H1 (cell line): ENCODE data around the gene QPCT. TPM values are rescaled to one million over a fixed set of nuclear protein-coding genes. Genes with fewer than 3 reads are reported as not detected.

ENCODE experiments used
- CTCF ChIA-PET: fragments of 300-600 bp; sonication (Branson Sonifier 250); formaldehyde crosslinking; loops from one replicate; lab custom pipeline; 2021; ENCODE audit not compliant: partially characterized antibody; lab: Charles Lee
- POLR2A ChIA-PET: fragments of 300-600 bp; sonication (Branson Sonifier 250); formaldehyde crosslinking; loops from one replicate; lab custom pipeline; 2021; ENCODE audit warnings: inconsistent platforms; ENCODE audit not compliant: partially characterized antibody; lab: Charles Lee
- DNase-seq, 2 experiments: peaks; one replicate each; pipeline versions ENCODE4 v3.0.0 to v3.0.0-alpha.2; 2010 to 2022; ENCODE audit warnings: low spot score in 2 of 2, low read depth in 1 of 2, mixed read lengths in 1 of 2
- FAIRE-seq: peaks from 2 replicates; lab custom pipeline; 2011; peaks lifted over from hg19 to GRCh38; lab: Jason Lieb, UNC
- H2AFZ ChIP-seq: 2 replicates; pipeline ENCODE4 v1.8.1; 2012; ENCODE audit warnings: low read length, inconsistent platforms
- H2AK5ac ChIP-seq: 2 replicates; pipeline ENCODE4 v1.6.1; 2013; ENCODE audit warnings: low read depth, low read length
- H2BK120ac ChIP-seq: replicated peaks from 2 replicates; pipeline ENCODE3; 2013; ENCODE audit warnings: low read depth, low read length, inconsistent platforms
- H2BK12ac ChIP-seq: 2 replicates; pipeline ENCODE4 v1.6.1; 2013; ENCODE audit warnings: low read depth, low read length
- H2BK15ac ChIP-seq: 2 replicates; pipeline ENCODE4 v1.6.1; 2013; ENCODE audit warnings: low read length
- H2BK20ac ChIP-seq: 2 replicates; pipeline ENCODE4 v1.6.1; 2013; ENCODE audit warnings: low read length
- H2BK5ac ChIP-seq: 2 replicates; pipeline ENCODE4 v1.6.1; 2013; ENCODE audit warnings: low read depth, low read length
- H3K14ac ChIP-seq: 2 replicates; pipeline ENCODE4 v1.6.1; 2013; ENCODE audit warnings: inconsistent platforms; ENCODE audit not compliant: insufficient read length
- H3K18ac ChIP-seq: 2 replicates; pipeline ENCODE4 v1.6.1; 2013; ENCODE audit warnings: low read length; ENCODE audit errors: extremely low read depth
- H3K23ac ChIP-seq: 2 replicates; pipeline ENCODE4 v1.6.1; 2013; ENCODE audit warnings: inconsistent platforms; ENCODE audit not compliant: insufficient read length
- H3K23me2 ChIP-seq: 2 replicates; pipeline ENCODE4 v1.6.1; 2013; ENCODE audit warnings: low read depth, low read length
- H3K27ac ChIP-seq: 2 replicates; pipeline ENCODE4 v1.6.1; 2011; ENCODE audit warnings: low read depth, low read length, inconsistent platforms
- H3K27me3 ChIP-seq, 4 experiments: replicated peaks in 1 of 4; 1 replicate in 1 of 4; 2 replicates in 3 of 4; pipeline versions ENCODE4 v1.6.1 to v1.8.1; 2011 to 2013; ENCODE audit warnings: low read length in 3 of 4, mild to moderate bottlenecking in 3 of 4, inconsistent platforms in 2 of 4, mixed read lengths in 2 of 4, moderate library complexity in 1 of 4; ENCODE audit not compliant: control insufficient read depth in 3 of 4, insufficient read depth in 3 of 4; ENCODE audit errors: extremely low read depth in 1 of 4
- H3K36me3 ChIP-seq, 4 experiments: 2 replicates each; pipeline versions ENCODE4 v1.6.1 to v1.8.1; 2011 to 2013; ENCODE audit warnings: mild to moderate bottlenecking in 4 of 4, low read length in 3 of 4, moderate library complexity in 2 of 4, control low read depth in 1 of 4, inconsistent platforms in 1 of 4; ENCODE audit not compliant: insufficient read depth in 4 of 4, control insufficient read depth in 2 of 4
- H3K4ac ChIP-seq: replicated peaks from 2 replicates; pipeline ENCODE3; 2013; ENCODE audit warnings: low read length, low read depth, mixed read lengths, inconsistent platforms; ENCODE audit not compliant: insufficient read length
- H3K4me1 ChIP-seq, 4 experiments: replicated peaks in 1 of 4; 1 replicate in 1 of 4; 2 replicates in 3 of 4; pipeline versions ENCODE4 v1.6.1 to v1.8.1; 2011 to 2013; ENCODE audit warnings: low read length in 3 of 4, inconsistent platforms in 2 of 4, mixed read lengths in 1 of 4; ENCODE audit not compliant: insufficient read depth in 4 of 4, control insufficient read depth in 3 of 4
- H3K4me2 ChIP-seq, 2 experiments: 2 replicates each; pipeline versions ENCODE4 v1.6.1 to v1.8.1; 2011 to 2013; ENCODE audit warnings: low read depth in 2 of 2, low read length in 2 of 2, control low read depth in 1 of 2, inconsistent platforms in 1 of 2, mild to moderate bottlenecking in 1 of 2; ENCODE audit not compliant: insufficient read depth in 1 of 2
- H3K4me3 ChIP-seq, 4 experiments: fragments of 200-600, 300-600 bp in 1 of 4; sonication (generic), shearing (Covaris generic), sonication (Bioruptor Twin) in 1 of 4; 2 replicates each; pipeline versions ENCODE4 v1.5.1 to v1.8.1; 2011 to 2016; ENCODE audit warnings: low read length in 4 of 4, low read depth in 3 of 4, control low read depth in 2 of 4, inconsistent platforms in 2 of 4, mild to moderate bottlenecking in 2 of 4, mixed read lengths in 1 of 4, moderate library complexity in 1 of 4; ENCODE audit not compliant: insufficient read depth in 2 of 4; ENCODE audit errors: extremely low read depth in 1 of 4
- H3K56ac ChIP-seq: replicated peaks from 2 replicates; pipeline ENCODE3; 2013; ENCODE audit warnings: low read depth, mild to moderate bottlenecking, mixed read lengths, low read length, inconsistent platforms; ENCODE audit not compliant: insufficient read length
- H3K79me1 ChIP-seq: 2 replicates; pipeline ENCODE4 v1.6.1; 2013; ENCODE audit warnings: low read depth, low read length, control low read depth
- H3K79me2 ChIP-seq, 2 experiments: 2 replicates each; pipeline versions ENCODE4 v1.6.1 to v1.8.1; 2012 to 2013; ENCODE audit warnings: low read length in 2 of 2, mild to moderate bottlenecking in 2 of 2, inconsistent platforms in 1 of 2; ENCODE audit not compliant: insufficient read depth in 2 of 2, control insufficient read depth in 1 of 2
- H3K9ac ChIP-seq, 4 experiments: replicated peaks in 1 of 4; 1 replicate in 1 of 4; 2 replicates in 3 of 4; pipeline versions ENCODE4 v1.6.1 to v1.8.1; 2011 to 2013; ENCODE audit warnings: low read depth in 3 of 4, low read length in 3 of 4, control low read depth in 2 of 4, mild to moderate bottlenecking in 2 of 4, moderate library complexity in 2 of 4, inconsistent platforms in 1 of 4; ENCODE audit errors: extremely low read depth in 1 of 4
- H3K9me3 ChIP-seq, 2 experiments: 2 replicates each; pipeline versions ENCODE4 v1.6.1 to v1.8.1; 2012 to 2013; ENCODE audit warnings: mild to moderate bottlenecking in 2 of 2, moderate library complexity in 2 of 2, control low read depth in 1 of 2, inconsistent platforms in 1 of 2, low read depth in 1 of 2, low read length in 1 of 2, mixed read lengths in 1 of 2; ENCODE audit not compliant: insufficient read depth in 2 of 2
- H4K20me1 ChIP-seq, 2 experiments: replicated peaks in 1 of 2; 2 replicates each; pipeline versions ENCODE3 to v1.8.1; 2011 to 2013; ENCODE audit warnings: inconsistent platforms in 2 of 2, low read length in 2 of 2, mild to moderate bottlenecking in 1 of 2; ENCODE audit not compliant: insufficient read depth in 2 of 2, control insufficient read depth in 1 of 2
- H4K5ac ChIP-seq: 2 replicates; pipeline ENCODE4 v1.6.1; 2013; ENCODE audit warnings: low read length, low read depth, mixed read lengths, inconsistent platforms; ENCODE audit not compliant: insufficient read length
- H4K8ac ChIP-seq: 2 replicates; pipeline ENCODE4 v1.8.0; 2013; ENCODE audit warnings: mild to moderate bottlenecking, moderate library complexity, low read length, inconsistent platforms; ENCODE audit not compliant: insufficient read depth; ENCODE audit errors: extremely low read depth
- H4K91ac ChIP-seq: replicated peaks from 2 replicates; pipeline ENCODE3; 2013; ENCODE audit warnings: low read length, mixed read lengths, inconsistent platforms; ENCODE audit not compliant: insufficient read length
- JUN ChIP-seq: IDR thresholded peaks from 2 replicates; pipeline ENCODE4 v1.6.1; 2011; ENCODE audit warnings: low read depth, mild to moderate bottlenecking, improper control_type of control experiment, low read length
- KDM5A ChIP-seq: fragments of 200-600 bp; IDR thresholded peaks from 2 replicates; pipeline ENCODE4 v1.7.1; 2012; ENCODE audit warnings: mild to moderate bottlenecking, low read length, inconsistent platforms, mixed read lengths
- PHF8 ChIP-seq: fragments of 200-600 bp; sonication (generic); conservative IDR thresholded peaks from 2 replicates; pipeline ENCODE4 v1.7.1; 2012; ENCODE audit warnings: low read depth, mild to moderate bottlenecking, inconsistent platforms, low read length, moderate library complexity
- POU5F1 ChIP-seq: IDR thresholded peaks from 2 replicates; pipeline ENCODE4 v1.6.1; 2011; ENCODE audit warnings: low read depth, mild to moderate bottlenecking, low read length, moderate library complexity
- SIRT6 ChIP-seq: IDR thresholded peaks from one replicate; pipeline ENCODE4 v1.7.1; 2012; ENCODE audit warnings: low read length, inconsistent platforms
- SIX5 ChIP-seq: IDR thresholded peaks from 2 replicates; pipeline ENCODE4 v1.6.1; 2011; ENCODE audit warnings: mild to moderate bottlenecking, low read depth, low read length
- SRF ChIP-seq: IDR thresholded peaks from 2 replicates; pipeline ENCODE4 v1.6.1; 2011; ENCODE audit warnings: mild to moderate bottlenecking, low read depth, low read length, moderate library complexity
- TAF1 ChIP-seq: IDR thresholded peaks from 2 replicates; pipeline ENCODE4 v1.6.1; 2011; ENCODE audit warnings: mild to moderate bottlenecking, low read depth, low read length
- WGBS, 2 experiments: shearing (Covaris generic) in 1 of 2; methylation state at CpG; one replicate each; pipeline versions ENCODE4 v1.1.6 to v1.1.7; 2013 to 2015; ENCODE audit warnings: low lambda C conversion rate in 2 of 2, mixed read lengths in 2 of 2, inconsistent platforms in 1 of 2, low coverage in 1 of 2, missing lambda C conversion rate in 1 of 2; ENCODE audit not compliant: insufficient replicate concordance in 2 of 2, insufficient coverage in 1 of 2, insufficient read length in 1 of 2; ENCODE audit errors: extremely low coverage in 1 of 2, missing lambda C conversion rate in 1 of 2; 5-methylcytosine and 5-hydroxymethylcytosine counted together
- polyA plus RNA-seq, 7 experiments: library from polyadenylated mRNA; depleted of rRNA in 3 of 7; stranded (reverse) in 5 of 7; unstranded in 2 of 7; fragments of >200 nt in 5 of 7; fragments of 200-250 nt in 2 of 7; gene quantifications; 1 replicate in 5 of 7; 2 replicates in 1 of 7; 4 replicates in 1 of 7; pipeline versions ENCODE4 v1.2.1 to v1.2.3, GENCODE V29; 2011 to 2013; ENCODE audit warnings: missing spikeins in 2 of 7, mixed read lengths in 2 of 7
- total RNA-seq: library from RNA; stranded (reverse); fragmentation: NEBNext Ultra II Directional; extraction: Animal tissue kit (Norgen Biotek cat#: 25700); gene quantifications from 2 replicates; pipeline ENCODE4 v1.2.1, GENCODE V29; 2021

The QPCT gene
- total and polyA plus RNA-seq, 2 of the 8 experiments (the other 6 are each of a cell fraction or from before 2014, with no cell fraction given) = 4.0 to 4.3 TPM

DNA sequence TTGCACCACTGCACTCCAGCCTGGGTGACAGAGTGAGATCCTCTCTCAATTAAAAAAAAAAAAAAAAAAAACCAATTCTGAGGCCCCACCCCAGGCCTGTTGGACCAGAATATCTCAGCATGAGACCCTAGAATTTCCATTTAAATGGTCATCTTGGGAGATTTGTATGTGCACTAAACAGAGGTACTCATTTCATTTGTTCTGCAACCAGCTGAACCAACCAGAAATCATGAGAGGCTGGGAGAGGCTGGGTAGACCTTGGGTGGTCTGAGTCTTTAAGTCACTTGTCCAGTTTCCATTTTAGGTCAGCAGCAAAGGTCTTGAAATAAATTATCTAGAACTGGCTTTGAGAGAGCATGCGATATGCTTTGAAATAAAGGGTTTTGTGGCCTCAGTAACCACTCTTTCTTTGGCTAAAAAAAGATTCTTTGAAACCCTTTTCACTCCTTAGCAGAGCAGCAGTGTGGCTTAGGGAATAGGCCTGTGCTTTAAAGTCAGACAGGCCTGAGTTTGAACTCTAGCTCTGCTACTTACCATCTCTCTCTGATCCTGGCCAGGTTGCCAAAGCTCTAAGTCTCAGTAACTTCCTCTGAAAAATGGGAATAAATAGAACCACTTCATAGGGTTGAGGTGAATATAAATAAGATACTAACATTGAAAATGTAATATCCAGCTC lies 52.6 kb downstream of the QPCT start:
- H3K79me2 ChIP-seq = no peaks in the 10 kb centered on the region
- H3K23me2 ChIP-seq = no peaks in the 10 kb centered on the region
- no peak overlapping the region for H3K56ac ChIP-seq
- no peak overlapping the region for H2BK5ac ChIP-seq
- H3K27me3 ChIP-seq = no peaks in the 10 kb centered on the region
- H2BK120ac ChIP-seq = no peak overlapping the region
- no peak overlapping the region for H3K23ac ChIP-seq
- WGBS, 2 experiments = 91% methylated on average over 1 of the region's 1 CpG; no CpG with 5 or more reads in 1 of the 2 experiments
- no peaks in the 10 kb centered on the region for H4K20me1 ChIP-seq
- no peak overlapping the region for H4K91ac ChIP-seq
- H4K8ac ChIP-seq = no peak overlapping the region
- POLR2A ChIA-PET = no interaction called here
- H2AFZ ChIP-seq = peak overlapping the region; percentile 3; the same call in 1 of the 2 replicates
- no peak overlapping the region for H3K27ac ChIP-seq
- H3K79me1 ChIP-seq = no peaks in the 10 kb centered on the region
- H3K4me1 ChIP-seq = peaks cover 0 to 2% (median 0%) of the 10 kb centered on the region in 4 experiments; a peak in 1 of 7 replicates
- no peak for TF ChIP-seq SIX5
- TF ChIP-seq KDM5A = no peak
- no peak for TF ChIP-seq POU5F1
- TF ChIP-seq JUN = no peak
- no peak for TF ChIP-seq SIRT6
- TF ChIP-seq SRF = no peak
- no peak for TF ChIP-seq TAF1
- TF ChIP-seq PHF8 = no peak
- no peak for FAIRE-seq
- no peak overlapping the region for H3K9ac ChIP-seq
- H2BK12ac ChIP-seq = no peak overlapping the region
- peak overlapping the region; percentile 18; the same call in 1 of the 2 replicates for H2BK15ac ChIP-seq
- H3K4me3 ChIP-seq = no peak overlapping the region
- H3K14ac ChIP-seq = no peak overlapping the region
- no peaks in the 10 kb centered on the region for H3K9me3 ChIP-seq
- no peak overlapping the region for H2BK20ac ChIP-seq
- H3K18ac ChIP-seq = no peak overlapping the region
- DNase-seq = no peak
- H3K36me3 ChIP-seq = no peaks in the 10 kb centered on the region
- no peak overlapping the region for H4K5ac ChIP-seq
- H3K4ac ChIP-seq = no peak overlapping the region
- no peak overlapping the region for H3K4me2 ChIP-seq
- H2AK5ac ChIP-seq = no peak overlapping the region
- CTCF ChIA-PET = interaction anchor here (0.6 to 7.7 kb wide), 61 partner anchors 8 to 1602 kb away, joined by 3 to 192 read pairs (median 5); partner anchors contain the start of gene RMDN2
